Epithelial cell of proximal tubule (primary cell): ENCODE data around the gene IFT74. TPM values are rescaled to one million over a fixed set of nuclear protein-coding genes. Genes with fewer than 3 reads are reported as not detected.

Experiments
- DNase-seq: peaks from one replicate; pipeline ENCODE4 v3.0.0-alpha.2; 2011; ENCODE audit warnings: low read depth
- H3K4me3 ChIP-seq: 2 replicates; pipeline ENCODE4 v1.5.1; 2011; ENCODE audit warnings: low read depth, mild to moderate bottlenecking, low read length
- total RNA-seq: library from RNA; depleted of rRNA; stranded (reverse); fragments of >200 nt; gene quantifications from 2 replicates; pipeline ENCODE4 v1.2.3, GENCODE V29; 2015
- TF ChIP-seq, protein P1 (sequence below): conservative IDR thresholded peaks from 2 replicates; pipeline ENCODE4 v1.5.1; 2012; ENCODE audit warnings: low read depth, mild to moderate bottlenecking, low read length

The IFT74 gene
- total RNA-seq, 1 donor from 2014 or later = 17.5 TPM

DNA sequence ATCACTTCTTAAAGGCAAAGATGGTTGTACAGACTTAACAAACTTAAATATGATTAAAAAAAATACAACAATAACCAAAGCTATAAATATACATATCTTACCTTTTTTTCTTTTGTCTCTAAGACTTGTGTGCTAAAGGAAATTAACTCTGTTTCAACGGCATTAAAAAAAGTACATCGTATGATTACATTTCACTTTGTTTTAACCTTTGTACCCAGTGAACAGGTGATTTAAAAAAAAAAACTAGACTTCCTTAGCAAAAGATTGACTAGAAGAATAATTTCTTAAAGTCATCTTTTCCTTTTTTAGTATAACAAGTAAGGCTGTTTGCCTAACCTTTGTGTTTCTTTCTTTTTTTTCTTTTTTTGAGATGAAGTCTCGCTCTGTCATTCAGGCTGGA is 49.3 kb downstream of the IFT74 start, which contains the start of gene LRRC19:
LRRC19 (minus strand) TSS at position 182 of the 400 bp plus-strand sequence. CDS start 5,978 bp downstream, outside the sequence.
- TF ChIP-seq, protein P1, sequence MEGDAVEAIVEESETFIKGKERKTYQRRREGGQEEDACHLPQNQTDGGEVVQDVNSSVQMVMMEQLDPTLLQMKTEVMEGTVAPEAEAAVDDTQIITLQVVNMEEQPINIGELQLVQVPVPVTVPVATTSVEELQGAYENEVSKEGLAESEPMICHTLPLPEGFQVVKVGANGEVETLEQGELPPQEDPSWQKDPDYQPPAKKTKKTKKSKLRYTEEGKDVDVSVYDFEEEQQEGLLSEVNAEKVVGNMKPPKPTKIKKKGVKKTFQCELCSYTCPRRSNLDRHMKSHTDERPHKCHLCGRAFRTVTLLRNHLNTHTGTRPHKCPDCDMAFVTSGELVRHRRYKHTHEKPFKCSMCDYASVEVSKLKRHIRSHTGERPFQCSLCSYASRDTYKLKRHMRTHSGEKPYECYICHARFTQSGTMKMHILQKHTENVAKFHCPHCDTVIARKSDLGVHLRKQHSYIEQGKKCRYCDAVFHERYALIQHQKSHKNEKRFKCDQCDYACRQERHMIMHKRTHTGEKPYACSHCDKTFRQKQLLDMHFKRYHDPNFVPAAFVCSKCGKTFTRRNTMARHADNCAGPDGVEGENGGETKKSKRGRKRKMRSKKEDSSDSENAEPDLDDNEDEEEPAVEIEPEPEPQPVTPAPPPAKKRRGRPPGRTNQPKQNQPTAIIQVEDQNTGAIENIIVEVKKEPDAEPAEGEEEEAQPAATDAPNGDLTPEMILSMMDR = no peak
- DNase-seq = no peak
- peak within 1 kb of the TSS; percentile 16 for H3K4me3 ChIP-seq

GRCh38 chr9:27019589-27019988 is 63.4 kb downstream of the IFT74 start:
- DNase-seq = no peak
- H3K4me3 ChIP-seq = no peak overlapping the region
- TF ChIP-seq, protein P1 = no peak

DNA sequence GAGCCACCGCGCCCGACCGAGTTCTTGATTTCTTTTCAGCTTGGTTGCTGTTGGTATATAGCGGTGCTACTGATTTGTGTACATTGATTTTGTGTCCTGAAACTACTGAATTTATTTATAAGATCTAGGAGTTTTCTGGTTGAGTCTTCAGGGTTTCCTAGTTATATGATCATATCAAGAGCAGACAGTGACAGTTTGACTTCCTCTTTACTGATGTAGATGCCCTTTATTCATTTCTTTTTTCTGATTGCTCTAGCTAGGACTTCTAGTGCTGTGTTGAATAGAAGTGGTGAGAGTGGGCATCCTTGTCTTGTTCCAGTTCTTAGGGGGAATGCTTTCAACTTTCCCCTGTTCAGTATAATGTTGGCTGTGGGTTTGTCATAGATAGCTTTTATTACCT is 66.7 kb downstream of the IFT74 start:
- TF ChIP-seq, protein P1 = no peak
- no peak for DNase-seq
- H3K4me3 ChIP-seq = no peak overlapping the region

GRCh38 chr9:27029186-27029585 is 73.0 kb downstream of the IFT74 start:
- DNase-seq = no peak
- TF ChIP-seq, protein P1 = no peak
- H3K4me3 ChIP-seq = no peak overlapping the region

GRCh38 chr9:27033815-27034403 is 77.7 kb downstream of the IFT74 start:
- H3K4me3 ChIP-seq = no peak overlapping the region

GRCh38 chr9:27037499-27037898 is 81.3 kb downstream of the IFT74 start:
- no peak overlapping the region for H3K4me3 ChIP-seq
- DNase-seq = no peak
- TF ChIP-seq, protein P1 = no peak

More at GRCh38 chr9:27033815-27034403, 77.7 kb downstream of the IFT74 start:
- TF ChIP-seq, protein P1 = peak; percentile 84
- no peak for DNase-seq

- no peak overlapping the region for H3K4me3 ChIP-seq
- DNase-seq = no peak
- TF ChIP-seq, protein P1 = no peak
Observed at GRCh38 chr9:27041746-27042145, 85.5 kb downstream of the IFT74 start.
